Measurements from ENCODE around the gene GFI1. TPM values are rescaled to one million over a fixed set of nuclear protein-coding genes. Genes with fewer than 3 reads are reported as not detected.
"Not testable (repeated sequence)": the region's sequence is repeated elsewhere in the genome, so short reads cannot be mapped to it uniquely, and the experiment has no call there.

Gene GFI1
- total and polyA plus RNA-seq, 2 of the 8 experiments (the other 6 are each of a cell fraction or from before 2014, with no cell fraction given) = 0.08 to 0.17 TPM

- H3K18ac ChIP-seq (ENCODE audit: extremely low read depth, low read length); H3K36me3 ChIP-seq (ENCODE audit: control insufficient read depth in 2 of 4, insufficient read depth in 4 of 4, low read length in 3 of 4); POLR2A ChIA-PET (ENCODE audit: partially characterized antibody); H4K8ac ChIP-seq (ENCODE audit: extremely low read depth, insufficient read depth, low read length); H3K23me2 ChIP-seq (ENCODE audit: low read depth, low read length); H2BK120ac ChIP-seq (replicated peaks; ENCODE audit: low read depth, low read length); DNase-seq (ENCODE audit: low read depth in 1 of 2, low spot score in 2 of 2); H4K91ac ChIP-seq (replicated peaks; ENCODE audit: insufficient read length, low read length); H3K79me1 ChIP-seq (ENCODE audit: low read depth, low read length); H4K5ac ChIP-seq (ENCODE audit: insufficient read length, low read depth, low read length); H2AK5ac ChIP-seq (ENCODE audit: low read depth, low read length); H2BK15ac ChIP-seq (ENCODE audit: low read length); H3K79me2 ChIP-seq (ENCODE audit: control insufficient read depth in 1 of 2, insufficient read depth in 2 of 2, low read length in 2 of 2); H3K14ac ChIP-seq (ENCODE audit: insufficient read length); H3K4me3 ChIP-seq (ENCODE audit: extremely low read depth in 1 of 4, insufficient read depth in 2 of 4, low read depth in 3 of 4, low read length in 4 of 4); H4K20me1 ChIP-seq (replicated peaks in 1 of 2; ENCODE audit: control insufficient read depth in 1 of 2, insufficient read depth in 2 of 2, low read length in 2 of 2); H3K23ac ChIP-seq (ENCODE audit: insufficient read length); H3K9me3 ChIP-seq (ENCODE audit: insufficient read depth in 2 of 2, low read depth in 1 of 2, low read length in 1 of 2); FAIRE-seq; H3K4me1 ChIP-seq (replicated peaks in 1 of 4; ENCODE audit: control insufficient read depth in 3 of 4, insufficient read depth in 4 of 4, low read length in 3 of 4); H3K9ac ChIP-seq (replicated peaks in 1 of 4; ENCODE audit: extremely low read depth in 1 of 4, low read depth in 3 of 4, low read length in 3 of 4); H2BK5ac ChIP-seq (ENCODE audit: low read depth, low read length); H3K27me3 ChIP-seq (replicated peaks in 1 of 4; ENCODE audit: control insufficient read depth in 3 of 4, extremely low read depth in 1 of 4, insufficient read depth in 3 of 4, low read length in 3 of 4); H2BK20ac ChIP-seq (ENCODE audit: low read length); CTCF ChIA-PET (ENCODE audit: partially characterized antibody); H2BK12ac ChIP-seq (ENCODE audit: low read depth, low read length); H2AFZ ChIP-seq (ENCODE audit: low read length); H3K4ac ChIP-seq (replicated peaks; ENCODE audit: insufficient read length, low read depth, low read length); H3K4me2 ChIP-seq (ENCODE audit: insufficient read depth in 1 of 2, low read depth in 2 of 2, low read length in 2 of 2); H3K27ac ChIP-seq (ENCODE audit: low read depth, low read length); H3K56ac ChIP-seq (replicated peaks; ENCODE audit: insufficient read length, low read depth, low read length): not testable (repeated sequence)
- WGBS, 2 experiments (ENCODE audit: extremely low coverage in 1 of 2, insufficient coverage in 1 of 2, insufficient read length in 1 of 2, insufficient replicate concordance in 2 of 2, low coverage in 1 of 2, low lambda C conversion rate in 2 of 2, missing lambda C conversion rate in 1 of 2) = 90% methylated on average over 4 of the region's 4 CpGs; no CpG with 5 or more reads in 1 of the 2 experiments
Measured at GRCh38 chr1:92532371-92532770, 45.6 kb upstream of the GFI1 start.

GRCh38 chr1:92531939-92532338 lies 45.2 kb upstream of the GFI1 start:
- 96% methylated on average over 3 of the region's 3 CpGs; no CpG with 5 or more reads in 1 of the 2 experiments for WGBS, 2 experiments (ENCODE audit: extremely low coverage in 1 of 2, insufficient coverage in 1 of 2, insufficient read length in 1 of 2, insufficient replicate concordance in 2 of 2, low coverage in 1 of 2, low lambda C conversion rate in 2 of 2, missing lambda C conversion rate in 1 of 2)
- CTCF ChIA-PET (ENCODE audit: partially characterized antibody); H2BK15ac ChIP-seq (ENCODE audit: low read length); H3K4me3 ChIP-seq (ENCODE audit: extremely low read depth in 1 of 4, insufficient read depth in 2 of 4, low read depth in 3 of 4, low read length in 4 of 4); H3K56ac ChIP-seq (replicated peaks; ENCODE audit: insufficient read length, low read depth, low read length); DNase-seq (ENCODE audit: low read depth in 1 of 2, low spot score in 2 of 2); H4K91ac ChIP-seq (replicated peaks; ENCODE audit: insufficient read length, low read length); H3K79me1 ChIP-seq (ENCODE audit: low read depth, low read length); H3K36me3 ChIP-seq (ENCODE audit: control insufficient read depth in 2 of 4, insufficient read depth in 4 of 4, low read length in 3 of 4); H3K9me3 ChIP-seq (ENCODE audit: insufficient read depth in 2 of 2, low read depth in 1 of 2, low read length in 1 of 2); H3K4me2 ChIP-seq (ENCODE audit: insufficient read depth in 1 of 2, low read depth in 2 of 2, low read length in 2 of 2); H3K14ac ChIP-seq (ENCODE audit: insufficient read length); H2AK5ac ChIP-seq (ENCODE audit: low read depth, low read length); H2BK20ac ChIP-seq (ENCODE audit: low read length); POLR2A ChIA-PET (ENCODE audit: partially characterized antibody); H3K27ac ChIP-seq (ENCODE audit: low read depth, low read length); FAIRE-seq; H3K4ac ChIP-seq (replicated peaks; ENCODE audit: insufficient read length, low read depth, low read length); H3K9ac ChIP-seq (replicated peaks in 1 of 4; ENCODE audit: extremely low read depth in 1 of 4, low read depth in 3 of 4, low read length in 3 of 4); H3K79me2 ChIP-seq (ENCODE audit: control insufficient read depth in 1 of 2, insufficient read depth in 2 of 2, low read length in 2 of 2); H3K18ac ChIP-seq (ENCODE audit: extremely low read depth, low read length); H3K23ac ChIP-seq (ENCODE audit: insufficient read length); H2AFZ ChIP-seq (ENCODE audit: low read length); H3K23me2 ChIP-seq (ENCODE audit: low read depth, low read length); H4K5ac ChIP-seq (ENCODE audit: insufficient read length, low read depth, low read length); H4K20me1 ChIP-seq (replicated peaks in 1 of 2; ENCODE audit: control insufficient read depth in 1 of 2, insufficient read depth in 2 of 2, low read length in 2 of 2); H4K8ac ChIP-seq (ENCODE audit: extremely low read depth, insufficient read depth, low read length); H3K27me3 ChIP-seq (replicated peaks in 1 of 4; ENCODE audit: control insufficient read depth in 3 of 4, extremely low read depth in 1 of 4, insufficient read depth in 3 of 4, low read length in 3 of 4); H2BK12ac ChIP-seq (ENCODE audit: low read depth, low read length); H2BK5ac ChIP-seq (ENCODE audit: low read depth, low read length); H3K4me1 ChIP-seq (replicated peaks in 1 of 4; ENCODE audit: control insufficient read depth in 3 of 4, insufficient read depth in 4 of 4, low read length in 3 of 4); H2BK120ac ChIP-seq (replicated peaks; ENCODE audit: low read depth, low read length): not testable (repeated sequence)

All from H1 (cell line).